GM20000 (cell line): Measurements from ENCODE around the gene CIAPIN1.
A peak's percentile ranks its signal among the peaks of the same experiment; 100 is the strongest.

Source experiments
- DNase-seq: peaks from one replicate; pipeline ENCODE4 v3.0.0; 2012; ENCODE audit warnings: low spot score
- TF ChIP-seq, protein P1 (sequence below): IDR thresholded peaks from 2 replicates; pipeline ENCODE4 v1.5.1; 2012; ENCODE audit warnings: mild to moderate bottlenecking, control low read depth; ENCODE audit errors: extremely low read depth, missing control alignments

CIAPIN1 gene

DNA sequence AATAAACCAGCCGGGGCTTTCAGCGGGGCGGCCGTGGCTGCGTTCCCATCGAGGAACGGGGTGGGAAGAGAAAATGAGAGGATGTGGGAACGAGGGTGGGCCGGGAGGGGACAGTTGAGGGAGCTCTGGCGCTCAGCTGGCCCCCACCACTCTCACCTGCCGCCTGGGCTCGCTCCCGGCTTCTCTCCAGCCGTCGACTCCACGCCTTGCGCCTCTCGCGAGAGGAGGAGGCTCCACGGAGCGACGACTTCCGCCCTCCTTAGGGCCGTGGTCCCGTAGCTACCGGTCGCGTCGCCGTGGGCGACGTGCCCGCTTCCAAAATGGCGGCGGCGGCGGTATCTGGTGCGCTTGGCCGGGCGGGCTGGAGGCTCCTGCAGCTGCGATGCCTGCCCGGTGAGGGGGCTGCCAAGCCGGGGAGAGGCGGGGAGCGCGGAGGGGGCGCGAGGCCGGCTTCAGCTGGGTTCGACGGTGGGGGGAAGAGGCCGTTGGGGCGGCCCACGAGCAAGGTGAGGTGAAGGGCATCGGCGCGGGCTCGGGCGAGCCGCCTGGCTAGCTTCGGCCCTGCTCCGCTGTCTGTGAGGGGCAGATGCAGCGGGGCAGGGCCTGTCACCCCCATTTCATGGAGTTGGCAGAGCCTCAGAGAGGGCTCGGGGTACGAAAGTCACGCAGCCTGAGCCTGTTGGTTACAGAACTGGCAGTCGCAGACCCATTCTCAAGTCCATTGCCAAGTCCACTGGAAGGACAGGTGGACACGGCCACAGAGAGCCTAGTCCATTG, at the start of gene CIAPIN1, which contains the start of gene COQ9:
Gene CIAPIN1, minus strand, starts transcription at position 200 of the 777 bp plus-strand sequence. CDS start 6,457 bp downstream, outside the sequence.
Gene COQ9, plus strand, starts transcription at position 294 of the 777 bp plus-strand sequence. Its CDS starts 27 bp downstream, at position 321.
- DNase-seq: peak; percentile 96
- TF ChIP-seq, protein P1, sequence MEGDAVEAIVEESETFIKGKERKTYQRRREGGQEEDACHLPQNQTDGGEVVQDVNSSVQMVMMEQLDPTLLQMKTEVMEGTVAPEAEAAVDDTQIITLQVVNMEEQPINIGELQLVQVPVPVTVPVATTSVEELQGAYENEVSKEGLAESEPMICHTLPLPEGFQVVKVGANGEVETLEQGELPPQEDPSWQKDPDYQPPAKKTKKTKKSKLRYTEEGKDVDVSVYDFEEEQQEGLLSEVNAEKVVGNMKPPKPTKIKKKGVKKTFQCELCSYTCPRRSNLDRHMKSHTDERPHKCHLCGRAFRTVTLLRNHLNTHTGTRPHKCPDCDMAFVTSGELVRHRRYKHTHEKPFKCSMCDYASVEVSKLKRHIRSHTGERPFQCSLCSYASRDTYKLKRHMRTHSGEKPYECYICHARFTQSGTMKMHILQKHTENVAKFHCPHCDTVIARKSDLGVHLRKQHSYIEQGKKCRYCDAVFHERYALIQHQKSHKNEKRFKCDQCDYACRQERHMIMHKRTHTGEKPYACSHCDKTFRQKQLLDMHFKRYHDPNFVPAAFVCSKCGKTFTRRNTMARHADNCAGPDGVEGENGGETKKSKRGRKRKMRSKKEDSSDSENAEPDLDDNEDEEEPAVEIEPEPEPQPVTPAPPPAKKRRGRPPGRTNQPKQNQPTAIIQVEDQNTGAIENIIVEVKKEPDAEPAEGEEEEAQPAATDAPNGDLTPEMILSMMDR: no peak

DNA sequence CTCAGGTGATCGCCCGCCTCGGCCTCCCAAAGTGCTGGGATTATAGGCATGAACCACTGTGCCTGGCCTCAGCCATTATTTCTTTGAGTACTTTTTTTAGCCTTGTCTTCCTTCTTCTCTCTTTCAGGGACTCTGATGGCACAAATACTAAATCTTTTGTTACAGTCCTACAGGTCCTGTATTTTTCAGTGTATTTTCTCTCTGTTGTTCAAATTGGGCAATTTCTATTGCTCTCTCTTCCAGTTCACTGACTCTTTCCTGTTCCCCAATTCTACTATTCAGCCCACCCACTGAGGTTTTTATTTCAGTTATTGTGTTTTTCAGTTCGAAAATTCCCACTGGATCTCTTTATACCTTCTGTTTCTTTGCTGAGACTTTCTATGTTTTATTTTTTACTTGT, 46.6 kb upstream of the CIAPIN1 start:
- no peak for DNase-seq
- TF ChIP-seq, protein P1: no peak

DNA sequence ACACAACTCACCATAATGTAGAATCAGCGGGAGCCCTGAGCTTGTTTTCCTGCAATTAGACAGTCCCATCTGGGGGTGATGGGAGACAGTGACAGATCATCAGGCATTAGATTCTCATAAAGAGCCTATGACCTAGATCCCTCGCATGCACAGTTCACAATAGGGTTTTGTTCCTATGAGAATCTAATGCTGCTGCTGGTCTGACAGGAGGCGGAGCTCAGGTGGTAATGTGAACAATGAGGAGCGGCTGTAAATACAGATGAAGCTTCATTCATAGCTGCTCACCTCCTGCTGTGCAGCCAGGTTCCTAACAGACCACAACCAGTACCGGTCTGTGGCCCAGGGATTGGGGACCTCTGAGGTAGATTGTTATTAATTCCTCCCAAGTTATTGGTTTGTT, 42.0 kb upstream of the CIAPIN1 start:
- TF ChIP-seq, protein P1: no peak
- no peak for DNase-seq

DNA sequence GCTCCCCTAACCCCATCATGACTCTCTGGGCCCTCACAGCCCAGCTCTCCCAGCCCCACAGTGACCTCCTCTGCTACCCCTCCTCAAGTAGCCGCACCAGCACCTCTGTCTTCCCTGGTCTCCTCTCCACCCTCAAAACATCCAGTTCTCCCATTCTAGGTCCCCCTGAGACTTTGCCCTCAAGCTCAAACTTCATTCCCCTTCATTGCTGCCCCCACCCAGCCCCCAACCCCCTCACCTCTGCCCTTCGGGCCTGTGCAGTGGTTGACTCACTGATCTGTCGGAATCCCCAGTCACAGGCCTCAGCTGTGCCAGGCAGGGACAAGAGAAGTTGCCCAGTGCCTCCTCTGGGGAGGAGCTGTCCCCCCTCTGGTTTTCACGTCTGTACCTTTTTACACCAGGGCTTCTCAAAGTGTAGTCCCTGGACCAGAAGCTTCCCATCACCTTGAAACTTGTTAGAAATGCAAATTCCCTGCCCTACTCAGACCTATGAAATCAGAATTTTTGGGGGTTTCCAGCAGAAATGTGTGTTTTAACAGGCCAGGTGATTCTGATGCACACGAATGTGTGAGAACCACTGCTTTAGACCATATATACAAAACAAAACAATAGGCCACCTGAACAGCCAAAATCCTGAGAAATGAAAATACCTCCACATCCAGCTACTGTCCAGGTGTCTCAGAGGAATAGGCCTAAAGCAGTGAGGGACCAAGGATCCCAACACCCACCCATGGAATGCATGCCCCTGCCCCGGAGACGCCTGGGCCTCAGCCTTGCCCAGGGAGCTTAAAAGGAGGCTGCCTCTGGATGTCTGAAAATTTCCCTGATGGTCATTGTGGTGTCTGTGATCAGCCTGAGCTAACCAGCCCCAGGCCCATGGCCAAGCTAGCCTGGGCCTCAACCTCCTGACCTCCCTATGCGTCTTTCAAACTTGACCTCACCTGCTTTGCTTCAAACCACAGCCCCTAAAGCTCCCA, 40.0 kb upstream of the CIAPIN1 start:
- no peak for DNase-seq
- TF ChIP-seq, protein P1: no peak

DNA sequence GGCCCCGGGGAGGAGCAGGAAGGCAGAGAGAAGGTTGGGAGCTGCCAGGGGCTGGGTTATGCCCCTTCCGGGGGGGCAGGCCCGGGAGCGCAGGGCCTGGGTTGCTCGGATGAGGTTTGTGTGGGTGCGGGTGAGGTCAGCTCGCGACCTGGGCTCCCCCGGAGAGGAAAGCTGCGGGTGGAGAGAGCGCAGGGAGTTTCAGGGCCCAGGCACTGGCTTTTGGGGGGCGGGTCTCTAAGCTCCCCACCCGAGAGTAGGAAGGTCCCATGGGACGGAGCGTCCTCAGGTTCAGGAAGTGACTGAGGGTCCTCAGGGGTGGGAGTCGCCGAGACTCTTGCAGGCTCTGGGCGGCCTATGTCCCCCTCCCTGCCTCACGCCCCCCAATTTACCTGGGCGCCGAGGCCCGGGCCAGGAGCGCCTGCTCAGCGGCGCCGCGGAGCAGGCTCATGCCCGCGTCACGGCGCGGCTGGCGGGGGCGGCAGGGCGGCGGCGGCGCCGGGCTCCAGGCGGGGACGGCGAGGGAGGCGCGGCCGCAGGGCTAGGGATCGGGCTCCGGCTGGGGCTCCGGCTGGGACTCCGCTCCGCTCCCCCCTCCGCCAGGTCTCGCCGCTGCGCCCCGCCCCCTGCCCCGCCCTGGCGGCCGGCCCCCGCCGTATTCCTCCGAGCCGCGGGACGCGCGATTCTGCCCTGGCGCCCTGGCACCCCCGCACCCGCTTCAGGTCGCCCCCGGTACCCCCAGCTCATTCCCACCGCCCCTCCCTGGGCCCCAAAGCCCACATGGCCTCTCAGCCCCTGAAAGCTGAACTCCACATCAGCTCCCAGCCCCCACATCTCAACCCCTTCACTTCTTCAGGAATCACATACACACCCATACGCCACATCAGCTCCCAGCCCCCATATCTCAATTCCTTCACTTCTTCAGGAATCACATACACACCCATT, 39.0 kb upstream of the CIAPIN1 start, which contains the start of gene DOK4:
Gene DOK4, minus strand, starts transcription at position 578 of the 942 bp plus-strand sequence. CDS start 6,986 bp downstream, outside the sequence.
- TF ChIP-seq, protein P1: no peak

DNA sequence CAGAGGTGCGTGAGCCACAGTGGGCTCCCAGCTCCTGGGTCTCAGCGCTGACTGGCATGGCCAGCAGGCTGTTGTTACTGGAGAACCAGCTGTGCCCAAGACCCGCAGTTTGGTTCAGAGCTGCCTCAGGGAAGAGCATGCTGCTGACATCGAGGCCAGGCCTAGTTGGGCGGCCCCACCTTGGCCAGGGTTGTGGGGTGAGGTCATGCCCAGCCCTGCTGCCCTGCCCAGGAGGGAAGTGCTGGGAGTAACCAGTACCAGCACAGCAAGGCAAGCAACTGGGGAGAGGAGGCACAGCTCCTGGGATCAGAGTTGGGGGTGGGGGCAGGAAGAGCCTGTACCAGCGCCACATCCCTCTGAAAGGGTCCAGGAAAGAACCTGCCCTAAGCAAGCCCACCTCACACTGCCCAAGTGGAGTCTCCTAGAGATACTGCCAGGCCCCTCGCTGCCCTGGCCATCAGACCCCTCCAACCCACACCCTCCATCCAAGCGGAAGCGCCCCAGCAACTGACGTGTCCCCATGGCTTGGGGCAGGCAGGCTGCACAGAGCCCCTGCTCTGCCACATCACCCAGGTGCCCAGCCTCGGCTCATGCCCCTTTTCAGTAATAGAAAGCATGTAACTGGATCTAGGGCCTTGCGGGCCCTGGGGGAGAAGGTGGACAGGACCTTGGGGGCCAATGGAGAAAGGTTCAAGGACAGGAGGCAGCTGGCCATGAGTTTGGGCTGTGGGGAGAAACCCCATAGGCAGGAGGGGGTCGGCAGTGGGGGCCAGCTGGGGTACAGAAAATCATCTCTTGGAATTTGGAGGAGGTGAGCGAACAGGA, 38.1 kb upstream of the CIAPIN1 start:
- TF ChIP-seq, protein P1: no peak
- no peak for DNase-seq

More for the DNA sequence above, 39.0 kb upstream of the CIAPIN1 start, which contains the start of gene DOK4:
- DNase-seq: peak; percentile 97
